K562 (cell line): ENCODE results near the gene DTX3. TPM values are rescaled to one million over a fixed set of nuclear protein-coding genes. Genes with fewer than 3 reads are reported as not detected.
A peak's percentile ranks its signal among the peaks of the same experiment; 100 is the strongest.

Experiments used
- ATAC-seq: fragments of 200-7000 bp; cut with Tn5 transposase; 3 replicates; pipeline ENCODE4 v1.9.1; 2020; ENCODE audit warnings: moderate library complexity
- BruUV-seq: library from RNA; stranded (reverse); fragments of 400-500 nt; replicated peaks from 2 replicates; lab custom pipeline; 2021; lab: Mats Ljungman, UMichigan
- CTCF ChIA-PET: fragments of 300-600 bp; formaldehyde crosslinking; extraction: SDS; loops from one replicate; lab custom pipeline; 2021; ENCODE audit warnings: low intra/inter-chr PET ratio; lab: Yijun Ruan, JAX
- POLR2A ChIA-PET: fragments of 300-600, 350-650 bp; sonication (Branson Sonifier 250); formaldehyde crosslinking; extraction: SDS; loops from one replicate; lab custom pipeline; 2021; ENCODE audit warnings: antibody characterized with exemption, inconsistent platforms; lab: Yijun Ruan, JAX
- DNase-seq, 4 experiments: peaks; one replicate each; pipeline versions ENCODE4 v3.0.0 to v3.0.0-alpha.2; 2011 to 2018; ENCODE audit warnings: low spot score in 3 of 4, mixed read lengths in 3 of 4; ENCODE audit errors: extremely low read depth in 1 of 4
- FAIRE-seq: peaks from 2 replicates; lab custom pipeline; 2011; peaks lifted over from hg19 to GRCh38; lab: Jason Lieb, UNC
- H2AFZ ChIP-seq: 2 replicates; pipeline ENCODE4 v1.6.0; 2011; ENCODE audit warnings: low read depth, low read length, control low read depth, inconsistent platforms
- H3K27ac ChIP-seq: fragments of 200-600 bp; 3 replicates; pipeline ENCODE4 v1.8.0; 2011; ENCODE audit warnings: low read depth, mild to moderate bottlenecking, control low read depth, inconsistent platforms, low read length, moderate library complexity, mixed read lengths; ENCODE audit errors: extremely low read depth
- H3K27me3 ChIP-seq, 2 experiments: fragments of 300-600 bp in 1 of 2; 2 replicates in 1 of 2; 3 replicates in 1 of 2; pipeline versions ENCODE4 v1.6.0 to v1.8.0; 2011; ENCODE audit warnings: inconsistent platforms in 2 of 2, low read length in 2 of 2, mild to moderate bottlenecking in 1 of 2, mixed read lengths in 1 of 2, moderate library complexity in 1 of 2; ENCODE audit not compliant: control insufficient read depth in 2 of 2, insufficient read depth in 2 of 2
- H3K36me3 ChIP-seq: fragments of 300-600 bp; 3 replicates; pipeline ENCODE4 v1.8.0; 2011; ENCODE audit warnings: mild to moderate bottlenecking, low read length, inconsistent platforms; ENCODE audit not compliant: control insufficient read depth, insufficient read depth
- H3K4me1 ChIP-seq, 2 experiments: fragments of 200-600 bp in 1 of 2; replicated peaks in 1 of 2; 2 replicates in 1 of 2; 3 replicates in 1 of 2; pipeline versions ENCODE4 v1.5.1 to v1.8.0; 2011; ENCODE audit warnings: inconsistent platforms in 2 of 2, low read length in 2 of 2, mild to moderate bottlenecking in 1 of 2, mixed read lengths in 1 of 2, moderate library complexity in 1 of 2; ENCODE audit not compliant: control insufficient read depth in 2 of 2, insufficient read depth in 2 of 2
- H3K4me2 ChIP-seq: 2 replicates; pipeline ENCODE4 v1.6.1; 2011; ENCODE audit warnings: low read length, control low read depth, inconsistent platforms, mixed read lengths; ENCODE audit not compliant: insufficient read depth
- H3K4me3 ChIP-seq: fragments of 200-600 bp; sonication (generic), shearing (Covaris generic); 2 replicates; pipeline ENCODE4 v1.5.1; 2016; ENCODE audit warnings: control low read depth, inconsistent platforms
- H3K79me2 ChIP-seq: fragments of 200-600 bp; 3 replicates; pipeline ENCODE4 v1.8.0; 2011; ENCODE audit warnings: low read length, inconsistent platforms; ENCODE audit not compliant: control insufficient read depth, insufficient read depth
- H3K9ac ChIP-seq, 2 experiments: 2 replicates each; pipeline versions ENCODE4 v1.6.0 to v1.6.1; 2011; ENCODE audit warnings: low read depth in 2 of 2, low read length in 2 of 2, control low read depth in 1 of 2, inconsistent platforms in 1 of 2, mild to moderate bottlenecking in 1 of 2, mixed read lengths in 1 of 2; ENCODE audit not compliant: insufficient read depth in 1 of 2
- H3K9me1 ChIP-seq: one replicate; pipeline ENCODE4 v1.6.0; 2011; ENCODE audit warnings: inconsistent platforms, mild to moderate bottlenecking, low read length, moderate library complexity; ENCODE audit not compliant: control insufficient read depth, insufficient read depth
- H3K9me3 ChIP-seq: replicated peaks from 2 replicates; pipeline ENCODE4 v1.5.1; 2011; ENCODE audit warnings: low read depth, low read length, inconsistent platforms; ENCODE audit not compliant: control insufficient read depth, insufficient read depth
- H4K20me1 ChIP-seq: replicated peaks from 2 replicates; pipeline ENCODE4 v1.6.1; 2011; ENCODE audit warnings: low read length, inconsistent platforms, mixed read lengths; ENCODE audit not compliant: control insufficient read depth, insufficient read depth
- JUNB ChIP-seq: fragments of 450-650 bp; formaldehyde crosslinking; conservative IDR thresholded peaks from 2 replicates; pipeline ENCODE4 v1.4.0; 2020; ENCODE audit warnings: mild to moderate bottlenecking
- KLF10 ChIP-seq: fragments of 250-450 bp; sonication (Bioruptor Pico); IDR thresholded peaks from 2 replicates; pipeline ENCODE4 v1.6.1; 2021; ENCODE audit warnings: matching md5 sums
- SUPT5H ChIP-seq: fragments of 450-650 bp; IDR thresholded peaks from 2 replicates; pipeline ENCODE4 v1.6.1; 2016
- ZNF134 ChIP-seq: fragments of 250-450 bp; sonication (Bioruptor Pico); conservative IDR thresholded peaks from 2 replicates; pipeline ENCODE4 v1.4.0; 2020
- WGBS: fragments of 100-300 bp; shearing (Covaris generic); methylation state at CpG from one replicate; pipeline ENCODE4 v1.1.6; 2016; ENCODE audit warnings: low coverage, mixed read lengths; ENCODE audit not compliant: insufficient coverage; ENCODE audit errors: missing lambda C conversion rate; 5-methylcytosine and 5-hydroxymethylcytosine counted together
- in situ Hi-C: fragments of 300-500 bp; cut with MboI; formaldehyde crosslinking; loops from 4 replicates; pipeline ENCODE4 v1.15.0; 2018; ENCODE audit warnings: inconsistent platforms, mixed read lengths
- intact Hi-C: fragments of 100-400 bp; cut with micrococcal nuclease; formaldehyde crosslinking; loops from 2 replicates; pipeline ENCODE4 v1.14.2; 2022
- polyA plus RNA-seq, 8 experiments: library from polyadenylated mRNA; depleted of rRNA in 4 of 8; stranded (reverse) in 5 of 8; unstranded in 3 of 8; fragments of >200 nt; fragmentation: Nextera tagmentation in 2 of 8; fragmentation: Illumina TruSeq in 1 of 8; extraction: Ambion mirVana in 2 of 8; extraction: Trizol in 1 of 8; gene quantifications; 2 replicates each; pipeline versions ENCODE4 v1.2.1 to v1.2.3, GENCODE V29; 2011 to 2014; ENCODE audit warnings: inconsistent platforms in 1 of 8, missing spikeins in 1 of 8
- total RNA-seq, 7 experiments: library from RNA; depleted of rRNA in 6 of 7; stranded (reverse); fragments of >200 nt in 6 of 7; fragmentation: Illumina TruSeq in 2 of 7; extraction: Trizol in 2 of 7; gene quantifications; 2 replicates each; pipeline versions ENCODE4 v1.2.1 to v1.2.3, GENCODE V29; 2011 to 2021; ENCODE audit warnings: low replicate concordance in 1 of 7
- TF ChIP-seq, protein P1 (sequence below): fragments of 450-650 bp; formaldehyde crosslinking; IDR thresholded peaks from 2 replicates; pipeline ENCODE4 v1.4.0; 2022; ENCODE audit warnings: missing genetic modification characterization
- TF ChIP-seq, protein P2 (sequence below), 2 experiments: fragments of 450-650 bp; IDR thresholded peaks; 2 replicates each; pipeline ENCODE4 v1.6.1; 2016; ENCODE audit warnings: mild to moderate bottlenecking in 2 of 2, borderline replicate concordance in 1 of 2, low read depth in 1 of 2, moderate library complexity in 1 of 2

Gene DTX3
- total and polyA plus RNA-seq, 9 of the 15 experiments (the other 6 are each of a cell fraction or from before 2014, with no cell fraction given) = 0.03 to 0.09 (median 0.06) TPM; not detected in 6

DNA sequence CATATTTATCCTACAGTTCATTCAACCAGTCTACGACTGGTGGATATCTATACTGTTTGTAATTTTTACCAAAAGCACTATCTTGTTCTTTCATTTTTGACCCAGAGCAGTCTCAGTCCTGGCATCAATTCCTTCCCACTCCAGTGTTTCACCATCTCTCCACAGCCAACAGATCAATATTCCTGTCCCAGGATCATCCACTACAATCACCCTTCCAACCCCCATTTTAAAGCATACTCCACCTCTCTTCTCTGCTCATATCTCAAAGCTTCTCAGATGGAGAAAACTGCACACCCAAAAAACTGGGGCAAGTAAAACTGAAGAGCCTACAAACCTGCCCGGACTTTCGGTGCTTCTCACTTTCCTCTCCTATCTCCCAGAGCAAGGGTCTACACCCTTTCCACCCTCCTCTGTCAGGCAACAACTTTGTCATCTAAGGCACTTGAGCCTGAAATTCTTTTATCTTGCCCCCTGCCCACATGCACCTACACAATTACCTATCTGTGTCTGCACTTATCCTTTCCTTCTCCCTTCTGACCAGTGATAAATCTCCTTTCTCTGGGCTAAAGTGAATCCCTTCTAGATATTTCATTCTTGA is 17.7 kb upstream of the DTX3 start:
- Histone ChIP-seq H3K36me3 (peaks cover 32% of the 10 kb centered on the region; the same call in 2 of the 3 replicates), H3K9ac (no peak overlapping the region), H3K4me3 (no peak overlapping the region), H3K9me1 (no peaks in the 10 kb centered on the region), H2AFZ (no peak overlapping the region), H3K79me2 (peaks cover 9% of the 10 kb centered on the region), H3K9me3 (no peaks in the 10 kb centered on the region), H3K27me3 (no peaks in the 10 kb centered on the region), H3K27ac (no peak overlapping the region), H3K4me2 (no peak overlapping the region), H3K4me1 (peaks cover 13 to 20% of the 10 kb centered on the region in 2 experiments), H4K20me1 (peaks cover 3% of the 10 kb centered on the region; the same call in 1 of the 2 replicates)
- DNase-seq = no peak
- no peak for FAIRE-seq
- ChIA-PET POLR2A (interaction anchor here (0.7 to 1.0 kb wide), 2 partner anchors 14 to 67 kb away, joined by 3 read pairs; no protein-coding TSS in a partner anchor), CTCF (no interaction called here)
- BruUV-seq = no TSS peak
- no peak for ATAC-seq
- 42% methylated on average over 3 of the region's 3 CpGs for WGBS
- in situ Hi-C loops = no loop called here
- intact Hi-C loops = loop anchor here (1.0 kb wide), 1 partner anchor 142 kb away; no protein-coding TSS in a partner anchor
- TF ChIP-seq KLF10 (CRISPR knock-in tag) (no peak), SUPT5H (peak; percentile 38; the same call in 1 of the 2 replicates), JUNB (CRISPR knock-in tag) (no peak), ZNF134 (CRISPR knock-in tag) (no peak)
- TF ChIP-seq, protein P1, sequence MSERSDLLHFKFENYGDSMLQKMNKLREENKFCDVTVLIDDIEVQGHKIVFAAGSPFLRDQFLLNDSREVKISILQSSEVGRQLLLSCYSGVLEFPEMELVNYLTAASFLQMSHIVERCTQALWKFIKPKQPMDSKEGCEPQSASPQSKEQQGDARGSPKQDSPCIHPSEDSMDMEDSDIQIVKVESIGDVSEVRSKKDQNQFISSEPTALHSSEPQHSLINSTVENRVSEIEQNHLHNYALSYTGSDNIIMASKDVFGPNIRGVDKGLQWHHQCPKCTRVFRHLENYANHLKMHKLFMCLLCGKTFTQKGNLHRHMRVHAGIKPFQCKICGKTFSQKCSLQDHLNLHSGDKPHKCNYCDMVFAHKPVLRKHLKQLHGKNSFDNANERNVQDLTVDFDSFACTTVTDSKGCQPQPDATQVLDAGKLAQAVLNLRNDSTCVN = no peak
- TF ChIP-seq, protein P2, sequence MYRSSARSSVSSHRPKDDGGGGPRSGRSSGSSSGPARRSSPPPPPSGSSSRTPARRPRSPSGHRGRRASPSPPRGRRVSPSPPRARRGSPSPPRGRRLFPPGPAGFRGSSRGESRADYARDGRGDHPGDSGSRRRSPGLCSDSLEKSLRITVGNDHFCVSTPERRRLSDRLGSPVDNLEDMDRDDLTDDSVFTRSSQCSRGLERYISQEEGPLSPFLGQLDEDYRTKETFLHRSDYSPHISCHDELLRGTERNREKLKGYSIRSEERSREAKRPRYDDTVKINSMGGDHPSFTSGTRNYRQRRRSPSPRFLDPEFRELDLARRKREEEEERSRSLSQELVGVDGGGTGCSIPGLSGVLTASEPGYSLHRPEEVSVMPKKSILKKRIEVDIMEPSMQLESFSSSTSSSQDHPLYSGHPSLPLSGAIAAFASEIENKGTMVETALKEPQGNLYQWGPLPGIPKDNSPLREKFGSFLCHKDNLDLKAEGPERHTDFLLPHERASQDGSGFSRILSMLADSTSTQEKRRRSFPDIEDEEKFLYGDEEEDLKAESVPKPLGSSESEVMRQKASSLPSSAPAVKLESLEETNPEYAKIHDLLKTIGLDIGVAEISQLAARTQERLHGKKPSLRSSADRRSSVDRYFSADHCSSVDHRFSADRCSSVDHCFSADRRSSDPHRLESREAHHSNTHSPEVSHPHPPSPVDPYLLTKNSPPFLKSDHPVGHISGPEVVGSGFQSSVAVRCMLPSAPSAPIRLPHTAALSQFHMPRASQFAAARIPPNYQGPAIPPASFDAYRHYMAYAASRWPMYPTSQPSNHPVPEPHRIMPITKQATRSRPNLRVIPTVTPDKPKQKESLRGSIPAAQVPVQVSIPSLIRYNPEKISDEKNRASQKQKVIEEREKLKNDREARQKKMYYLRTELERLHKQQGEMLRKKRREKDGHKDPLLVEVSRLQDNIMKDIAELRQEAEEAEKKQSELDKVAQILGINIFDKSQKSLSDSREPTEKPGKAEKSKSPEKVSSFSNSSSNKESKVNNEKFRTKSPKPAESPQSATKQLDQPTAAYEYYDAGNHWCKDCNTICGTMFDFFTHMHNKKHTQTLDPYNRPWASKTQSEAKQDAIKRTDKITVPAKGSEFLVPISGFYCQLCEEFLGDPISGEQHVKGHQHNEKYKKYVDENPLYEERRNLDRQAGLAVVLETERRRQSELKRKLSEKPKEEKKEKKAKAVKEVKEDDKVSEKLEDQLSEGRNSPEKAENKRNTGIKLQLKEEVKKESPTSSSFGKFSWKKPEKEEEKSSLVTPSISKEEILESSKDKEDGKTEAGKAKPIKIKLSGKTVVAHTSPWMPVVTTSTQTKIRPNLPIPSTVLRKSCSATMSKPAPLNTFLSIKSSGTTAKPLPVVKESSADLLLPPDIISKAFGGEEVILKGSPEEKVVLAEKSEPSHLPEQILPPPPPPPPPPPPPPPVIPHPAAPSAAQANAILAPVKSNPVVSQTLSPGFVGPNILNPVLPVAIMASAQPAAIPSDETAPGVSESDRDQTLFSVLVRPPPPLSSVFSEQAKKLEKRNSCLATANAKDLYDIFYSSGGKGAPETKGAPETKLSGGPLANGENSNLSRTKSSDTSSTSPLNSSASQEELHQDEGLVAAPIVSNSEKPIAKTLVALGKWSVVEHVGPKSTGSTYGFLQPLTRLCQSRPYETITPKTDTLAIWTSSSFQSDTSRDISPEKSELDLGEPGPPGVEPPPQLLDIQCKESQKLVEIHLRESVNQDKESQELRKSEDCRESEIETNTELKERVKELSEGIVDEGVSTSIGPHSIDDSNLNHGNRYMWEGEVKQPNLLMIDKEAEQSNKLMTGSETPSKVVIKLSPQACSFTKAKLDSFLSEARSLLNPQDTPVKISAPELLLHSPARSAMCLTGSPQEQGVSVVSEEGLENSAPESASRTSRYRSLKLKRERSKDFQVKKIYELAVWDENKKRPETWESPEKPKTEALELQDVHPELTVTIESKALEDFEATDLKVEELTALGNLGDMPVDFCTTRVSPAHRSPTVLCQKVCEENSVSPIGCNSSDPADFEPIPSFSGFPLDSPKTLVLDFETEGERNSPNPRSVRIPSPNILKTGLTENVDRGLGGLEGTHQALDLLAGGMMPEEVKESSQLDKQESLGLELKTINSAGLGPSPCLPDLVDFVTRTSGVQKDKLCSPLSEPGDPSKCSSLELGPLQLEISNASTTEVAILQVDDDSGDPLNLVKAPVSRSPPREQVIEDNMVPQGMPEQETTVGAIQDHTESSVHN (IDR thresholded peaks at IDR 0.05; ENCODE audit: borderline replicate concordance in 1 of 2, low read depth in 1 of 2) = no peak
